Astrocyte of the cerebellum (primary cell): ENCODE data around the gene KCNJ6.

Source experiments
- DNase-seq: peaks from one replicate; pipeline ENCODE4 v3.0.0-alpha.2; 2011; ENCODE audit warnings: low read depth
- H3K4me3 ChIP-seq: 2 replicates; pipeline ENCODE4 v1.5.1; 2011; ENCODE audit warnings: mild to moderate bottlenecking, low read depth, low read length, moderate library complexity
- in situ Hi-C: cut with HindIII; loops from 2 replicates; pipeline ENCODE4 v1.10.0; 2017; ENCODE audit warnings: low sequenced_read_pairs
- TF ChIP-seq, protein P1 (sequence below): IDR thresholded peaks from 2 replicates; pipeline ENCODE4 v1.5.1; 2012; ENCODE audit warnings: low read length, low read depth, moderate library complexity, mild to moderate bottlenecking; ENCODE audit errors: missing control alignments

The KCNJ6 gene

DNA sequence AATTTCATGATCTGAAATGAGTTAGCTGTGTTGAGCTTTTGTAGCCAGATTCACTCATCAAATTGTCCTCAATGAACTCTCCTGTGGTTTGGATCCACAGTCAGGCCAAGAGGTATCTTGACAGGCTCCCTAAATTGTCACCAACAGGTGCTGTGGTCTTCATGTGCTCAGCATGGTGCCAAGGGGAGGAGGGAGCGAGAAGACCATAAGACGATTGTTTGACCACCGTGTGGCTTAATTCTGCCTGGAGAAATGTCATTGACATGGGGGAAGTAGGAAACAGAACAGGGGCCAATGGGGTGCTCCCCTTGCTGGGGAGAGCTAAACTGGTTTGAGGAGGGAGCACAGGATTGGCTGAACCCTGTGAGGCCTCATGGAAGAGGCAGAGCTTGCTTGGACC, 219.3 kb downstream of the KCNJ6 start:
- no peak overlapping the region for H3K4me3 ChIP-seq
- in situ Hi-C loops = no loop called here
- no peak for DNase-seq
- TF ChIP-seq, protein P1, sequence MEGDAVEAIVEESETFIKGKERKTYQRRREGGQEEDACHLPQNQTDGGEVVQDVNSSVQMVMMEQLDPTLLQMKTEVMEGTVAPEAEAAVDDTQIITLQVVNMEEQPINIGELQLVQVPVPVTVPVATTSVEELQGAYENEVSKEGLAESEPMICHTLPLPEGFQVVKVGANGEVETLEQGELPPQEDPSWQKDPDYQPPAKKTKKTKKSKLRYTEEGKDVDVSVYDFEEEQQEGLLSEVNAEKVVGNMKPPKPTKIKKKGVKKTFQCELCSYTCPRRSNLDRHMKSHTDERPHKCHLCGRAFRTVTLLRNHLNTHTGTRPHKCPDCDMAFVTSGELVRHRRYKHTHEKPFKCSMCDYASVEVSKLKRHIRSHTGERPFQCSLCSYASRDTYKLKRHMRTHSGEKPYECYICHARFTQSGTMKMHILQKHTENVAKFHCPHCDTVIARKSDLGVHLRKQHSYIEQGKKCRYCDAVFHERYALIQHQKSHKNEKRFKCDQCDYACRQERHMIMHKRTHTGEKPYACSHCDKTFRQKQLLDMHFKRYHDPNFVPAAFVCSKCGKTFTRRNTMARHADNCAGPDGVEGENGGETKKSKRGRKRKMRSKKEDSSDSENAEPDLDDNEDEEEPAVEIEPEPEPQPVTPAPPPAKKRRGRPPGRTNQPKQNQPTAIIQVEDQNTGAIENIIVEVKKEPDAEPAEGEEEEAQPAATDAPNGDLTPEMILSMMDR = no peak

DNA sequence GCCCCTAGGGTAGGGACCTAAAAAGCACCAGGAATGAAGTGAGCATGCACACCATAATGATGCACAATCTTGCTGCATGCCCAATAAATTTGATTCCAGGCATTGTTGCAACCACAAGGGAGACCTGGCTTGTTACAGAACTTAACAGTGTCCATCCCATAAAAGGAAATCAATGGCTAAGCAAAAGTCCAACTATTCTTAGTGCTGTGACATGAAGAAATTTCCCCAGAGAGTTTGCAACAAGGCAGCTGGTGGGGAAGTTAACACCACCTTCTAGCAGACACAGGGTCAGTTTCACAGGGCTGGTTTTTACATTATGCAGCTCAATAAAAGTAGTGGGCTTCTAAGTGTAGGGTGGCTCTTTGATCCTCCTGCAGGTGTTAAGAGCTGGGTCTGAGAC, 221.1 kb downstream of the KCNJ6 start:
- in situ Hi-C loops = no loop called here
- DNase-seq = no peak
- no peak overlapping the region for H3K4me3 ChIP-seq
- TF ChIP-seq, protein P1 = no peak

DNA sequence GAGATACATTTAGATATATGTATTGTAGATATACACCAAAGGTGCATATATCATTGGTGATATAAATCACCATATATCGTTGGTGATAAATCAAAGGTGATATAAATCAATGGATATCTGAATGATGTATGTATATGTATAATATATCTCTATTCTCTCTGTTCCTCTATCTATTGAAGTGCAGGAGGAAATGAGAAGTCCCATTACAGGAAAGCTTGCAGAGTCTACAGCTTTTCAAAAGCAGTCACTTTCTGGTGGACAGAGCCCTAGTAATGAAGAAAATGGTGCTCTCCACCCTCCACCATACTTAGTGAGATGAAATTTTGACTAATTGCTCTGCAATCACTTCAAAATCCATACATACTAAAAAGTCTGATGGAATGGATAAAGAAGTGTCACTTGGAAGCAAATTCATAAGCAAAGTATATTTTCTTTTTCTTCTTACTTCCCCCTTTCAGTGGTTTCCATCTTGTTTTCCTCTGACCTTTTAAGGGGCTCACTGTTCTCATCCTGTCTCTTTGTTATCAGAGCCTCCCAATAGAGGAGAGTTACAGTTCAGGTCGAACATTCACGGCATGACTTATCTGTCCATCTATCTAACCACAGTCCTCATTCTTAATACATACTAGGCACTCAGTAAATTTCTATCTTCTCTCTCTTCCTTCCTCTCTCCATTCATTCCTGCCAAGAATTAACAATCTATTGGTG, 227.2 kb downstream of the KCNJ6 start:
- DNase-seq = no peak
- no peak overlapping the region for H3K4me3 ChIP-seq
- TF ChIP-seq, protein P1 = no peak
- in situ Hi-C loops = no loop called here

DNA sequence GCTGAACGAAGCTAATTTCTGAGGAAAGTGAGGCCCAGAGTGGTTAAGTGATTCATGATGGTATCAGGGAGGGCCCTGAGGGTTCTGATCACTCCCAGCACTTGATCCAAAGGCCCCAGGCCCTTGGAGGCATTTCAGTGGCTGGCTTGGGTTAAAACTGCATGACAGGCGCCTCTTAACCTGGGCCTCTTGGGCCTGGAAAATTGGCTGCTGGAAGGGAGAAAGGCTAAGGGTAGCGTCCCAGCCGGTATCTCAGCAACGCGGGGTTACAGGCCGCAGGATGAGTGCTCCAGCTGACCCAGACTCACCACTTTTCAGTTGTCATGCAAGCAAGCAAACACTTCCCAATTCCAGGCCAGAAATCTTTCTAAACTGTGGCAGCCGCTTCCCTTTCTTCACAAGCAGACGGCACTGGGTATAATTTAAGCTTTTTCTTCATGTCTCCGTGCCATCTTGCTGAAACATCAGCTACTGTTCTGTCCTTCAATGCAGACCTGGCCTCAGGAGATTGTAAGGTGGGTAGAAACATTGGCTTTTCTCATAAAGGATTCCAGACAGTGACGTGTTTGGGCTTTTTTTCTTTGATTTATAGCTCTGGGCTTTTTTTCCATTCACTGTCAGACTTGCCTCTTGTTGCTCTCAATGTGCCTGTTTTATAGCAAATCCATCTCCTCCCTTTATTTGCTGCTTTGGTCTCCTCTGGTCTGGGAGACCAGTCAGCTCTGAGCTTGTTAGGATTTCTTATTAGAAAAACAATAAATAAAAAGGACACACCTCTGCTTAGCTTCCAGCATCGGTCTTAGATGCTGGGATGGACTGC, 229.1 kb downstream of the KCNJ6 start:
- TF ChIP-seq, protein P1 = no peak
- H3K4me3 ChIP-seq = no peak overlapping the region
- no peak for DNase-seq
- in situ Hi-C loops = no loop called here

DNA sequence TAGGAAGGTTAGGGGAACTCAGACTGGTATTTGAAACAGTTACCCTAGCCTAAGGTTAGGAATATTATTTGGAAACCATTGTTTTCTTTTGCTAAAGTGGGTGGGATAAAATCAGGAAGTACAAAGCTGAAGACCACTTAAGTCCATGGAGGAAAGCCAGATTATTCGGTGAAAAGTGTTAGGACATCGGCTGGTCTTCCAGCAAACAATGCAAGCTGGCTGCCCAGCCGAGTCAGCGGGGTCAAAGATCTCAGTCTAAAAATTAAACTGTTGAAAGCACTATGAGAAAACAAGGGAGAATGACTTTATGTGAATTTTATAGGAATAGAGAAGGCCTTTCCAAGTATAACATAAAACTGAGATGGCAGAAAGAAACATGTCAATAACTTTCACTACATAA, 231.7 kb downstream of the KCNJ6 start:
- no peak overlapping the region for H3K4me3 ChIP-seq
- in situ Hi-C loops = no loop called here
- TF ChIP-seq, protein P1 = no peak
- no peak for DNase-seq

DNA sequence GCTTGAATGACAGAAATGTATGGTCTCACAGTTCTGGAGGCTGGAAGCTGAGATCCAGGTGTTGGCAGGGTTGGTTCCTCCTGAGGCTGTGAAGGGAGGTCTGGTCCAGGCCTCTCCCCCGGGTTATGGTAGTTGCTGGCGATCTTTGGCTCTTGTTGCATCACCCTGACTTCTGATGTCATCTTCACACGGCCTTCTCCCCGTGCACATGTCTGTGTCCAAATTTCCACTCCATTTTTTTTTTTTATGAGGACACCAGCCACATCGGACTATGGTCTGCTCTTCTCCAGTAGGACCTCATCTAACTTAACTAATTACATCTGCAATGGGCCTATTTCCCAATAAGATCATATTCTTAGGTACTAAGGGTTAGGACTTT, 232.2 kb downstream of the KCNJ6 start:
- no peak for DNase-seq
- in situ Hi-C loops = no loop called here
- H3K4me3 ChIP-seq = no peak overlapping the region
- TF ChIP-seq, protein P1 = no peak
